WERI-Rb-1 (cell line): ENCODE data around the gene CCNI2.
A peak's percentile ranks its signal among the peaks of the same experiment; 100 is the strongest.

Source experiments
- DNase-seq: peaks from one replicate; pipeline ENCODE4 v3.0.0-alpha.2; 2020
- H3K27ac ChIP-seq: fragments of 250-450 bp; sonication (Bioruptor Pico); 2 replicates; pipeline ENCODE4 v1.5.1; 2020; ENCODE audit warnings: mild to moderate bottlenecking, moderate library complexity
- H3K27me3 ChIP-seq: fragments of 250-450 bp; sonication (Bioruptor Pico); 2 replicates; pipeline ENCODE4 v1.5.1; 2021; ENCODE audit warnings: mild to moderate bottlenecking, low read depth, moderate library complexity; ENCODE audit not compliant: insufficient read depth, severe bottlenecking
- H3K36me3 ChIP-seq: fragments of 250-450 bp; sonication (Bioruptor Pico); 2 replicates; pipeline ENCODE4 v1.5.1; 2020; ENCODE audit warnings: mild to moderate bottlenecking, moderate library complexity
- H3K4me3 ChIP-seq: 2 replicates; pipeline ENCODE4 v1.5.1; 2011; ENCODE audit warnings: low read depth, mild to moderate bottlenecking, control low read depth, low read length
- H3K9me3 ChIP-seq: fragments of 250-450 bp; sonication (Bioruptor Pico); 2 replicates; pipeline ENCODE4 v1.5.1; 2021; ENCODE audit warnings: mild to moderate bottlenecking, moderate library complexity; ENCODE audit not compliant: severe bottlenecking
- CTCF ChIP-seq: IDR thresholded peaks from 2 replicates; pipeline ENCODE4 v1.5.1; 2011; ENCODE audit warnings: low read depth, mild to moderate bottlenecking, control low read depth, inconsistent platforms, low read length

Gene CCNI2

GRCh38 chr5:132746954-132747615 lies at the start of gene CCNI2:
CCNI2 (plus strand) TSS chr5:132747426; CDS start chr5:132747496, 70 bp downstream.
- Histone ChIP-seq H3K27me3 (no peaks in the 10 kb centered on the region), H3K9me3 (no peaks in the 10 kb centered on the region)
- no peak for DNase-seq

DNA sequence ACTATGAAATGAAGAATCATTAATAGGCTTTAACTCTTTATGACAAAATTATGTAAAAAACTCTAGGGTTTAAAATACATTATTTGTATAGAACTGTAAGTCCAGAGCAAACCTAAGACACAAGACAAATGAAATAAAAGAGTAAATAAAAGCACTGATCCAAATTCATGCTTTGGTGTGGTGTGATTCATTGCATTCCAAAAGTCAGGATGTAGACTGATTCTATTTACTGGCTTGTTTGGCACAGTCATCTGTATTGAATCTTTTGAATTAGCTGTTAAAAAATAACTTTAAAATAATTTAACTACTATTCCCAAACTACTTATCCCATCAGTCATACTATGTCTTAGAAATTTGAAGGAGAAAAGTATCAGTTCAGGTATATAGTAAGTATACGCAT lies 42.4 kb upstream of the CCNI2 start:
- Histone ChIP-seq H3K9me3 (no peaks in the 10 kb centered on the region), H3K27me3 (no peaks in the 10 kb centered on the region), H3K27ac (no peak overlapping the region), H3K4me3 (no peak overlapping the region), H3K36me3 (peaks cover 20% of the 10 kb centered on the region)
- no peak for DNase-seq
- no peak for TF ChIP-seq CTCF

More at GRCh38 chr5:132746954-132747615, at the start of gene CCNI2:
- TF ChIP-seq CTCF = 0 out of 2 replicates have a peak, but pooled peaks have one; percentile 25
- no peak within 1 kb of the TSS for H3K4me3 ChIP-seq
- H3K36me3 ChIP-seq = no peaks in the 10 kb centered on the region
- H3K27ac ChIP-seq = no peak within 1 kb of the TSS

DNA sequence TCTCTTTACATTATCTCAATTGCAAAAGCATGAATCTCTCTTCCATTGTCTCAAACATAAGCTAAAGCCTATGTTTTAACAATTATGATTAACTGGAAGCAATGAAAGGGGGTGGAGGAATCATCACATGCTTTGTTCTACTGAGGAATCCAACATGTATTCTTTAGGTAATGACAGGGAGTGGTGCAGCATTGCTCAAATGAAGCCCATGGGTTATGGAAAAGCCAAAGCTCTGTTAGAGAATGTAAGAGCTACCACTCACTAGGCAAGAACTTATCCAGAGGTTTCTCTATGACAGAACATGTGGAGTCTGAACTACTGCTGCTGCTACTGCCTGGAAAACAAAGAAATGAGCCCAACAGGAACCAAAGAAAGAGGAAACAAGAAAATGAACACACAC lies 38.6 kb upstream of the CCNI2 start:
- H3K9me3 ChIP-seq = no peaks in the 10 kb centered on the region
- no peaks in the 10 kb centered on the region; the same call in 1 of the 2 replicates for H3K36me3 ChIP-seq
- H3K27me3 ChIP-seq = no peaks in the 10 kb centered on the region
- no peak for TF ChIP-seq CTCF
- H3K4me3 ChIP-seq = no peak overlapping the region
- DNase-seq = no peak
- H3K27ac ChIP-seq = no peak overlapping the region

- no peak for TF ChIP-seq CTCF
- no peak for DNase-seq
- H3K27ac ChIP-seq = no peak overlapping the region
- peaks cover 4% of the 10 kb centered on the region; the same call in 1 of the 2 replicates for H3K36me3 ChIP-seq
- H3K9me3 ChIP-seq = no peaks in the 10 kb centered on the region
- no peaks in the 10 kb centered on the region for H3K27me3 ChIP-seq
- H3K4me3 ChIP-seq = no peak overlapping the region
Observed at GRCh38 chr5:132714456-132715307, 32.5 kb upstream of the CCNI2 start.

DNA sequence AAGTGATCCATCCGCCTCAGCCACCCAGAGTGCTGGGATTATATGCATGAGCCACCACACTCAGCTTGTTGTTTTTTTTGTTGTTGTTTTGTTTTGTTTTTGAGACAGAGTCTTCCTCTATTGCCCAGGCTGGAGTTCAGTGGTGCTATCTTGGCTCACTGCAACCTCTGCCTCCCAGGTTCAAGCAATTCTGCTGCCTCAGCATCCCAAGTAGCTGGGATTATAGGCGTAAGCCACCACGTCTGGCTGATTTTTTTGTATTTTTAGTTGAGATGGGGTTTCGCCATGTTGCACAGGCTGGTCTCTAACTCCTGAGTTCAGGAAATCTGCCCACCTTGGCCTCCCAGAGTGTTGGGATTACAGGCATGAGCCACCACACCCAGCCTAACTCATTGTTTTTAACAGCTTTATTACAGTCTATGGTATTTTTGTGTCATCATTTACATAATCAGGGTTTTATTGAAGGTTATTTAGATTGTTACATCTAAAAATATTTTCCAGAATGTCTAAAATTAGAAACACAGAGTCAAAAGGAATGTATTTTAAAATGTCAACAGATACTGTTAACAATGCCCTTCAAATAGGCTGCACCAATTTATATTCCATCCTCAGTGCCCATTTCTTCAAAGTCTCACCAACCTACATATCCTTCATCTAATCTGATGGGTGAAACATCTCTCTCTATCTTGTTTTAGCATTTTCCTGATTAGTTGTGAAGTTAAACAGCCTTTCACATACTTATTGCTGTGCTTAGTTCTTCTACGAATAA lies 28.5 kb upstream of the CCNI2 start:
- Histone ChIP-seq H3K36me3 (peaks cover 7% of the 10 kb centered on the region), H3K27ac (no peak overlapping the region), H3K27me3 (no peaks in the 10 kb centered on the region), H3K4me3 (no peak overlapping the region), H3K9me3 (no peaks in the 10 kb centered on the region)
- no peak for DNase-seq
- no peak for TF ChIP-seq CTCF
